ENCODE results near the gene CSTA. TPM values are rescaled to one million over a fixed set of nuclear protein-coding genes. Genes with fewer than 3 reads are reported as not detected.

Gene CSTA
- total RNA-seq, 1 donor from 2014 or later: not detected

DNA sequence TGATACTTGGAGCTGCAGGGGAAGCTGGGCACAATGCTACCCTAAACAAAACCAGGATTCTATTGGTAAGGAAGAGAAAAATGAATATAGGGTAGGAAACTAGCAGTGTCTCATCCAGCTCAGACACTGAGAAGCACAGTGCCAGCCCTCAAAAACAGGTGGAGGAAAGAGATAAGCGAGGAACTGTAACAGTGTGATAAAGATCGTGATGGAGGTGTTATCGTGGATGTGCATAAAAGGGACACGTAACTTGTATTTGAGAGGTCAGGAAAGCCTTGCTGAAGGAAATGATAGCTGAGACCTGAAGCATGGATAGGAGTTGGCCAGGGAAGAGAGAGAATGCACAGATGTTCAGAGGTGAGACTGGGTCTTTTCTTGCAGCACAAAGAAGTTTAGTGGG, 30.6 kb downstream of the CSTA start:
- Histone ChIP-seq H3K36me3 (no peaks in the 10 kb centered on the region), H3K9me3 (no peaks in the 10 kb centered on the region), H3K27ac (no peak overlapping the region), H3K4me3 (no peak overlapping the region), H3K4me1 (no peaks in the 10 kb centered on the region), H3K27me3 (no peaks in the 10 kb centered on the region)
- TF ChIP-seq, protein P1, sequence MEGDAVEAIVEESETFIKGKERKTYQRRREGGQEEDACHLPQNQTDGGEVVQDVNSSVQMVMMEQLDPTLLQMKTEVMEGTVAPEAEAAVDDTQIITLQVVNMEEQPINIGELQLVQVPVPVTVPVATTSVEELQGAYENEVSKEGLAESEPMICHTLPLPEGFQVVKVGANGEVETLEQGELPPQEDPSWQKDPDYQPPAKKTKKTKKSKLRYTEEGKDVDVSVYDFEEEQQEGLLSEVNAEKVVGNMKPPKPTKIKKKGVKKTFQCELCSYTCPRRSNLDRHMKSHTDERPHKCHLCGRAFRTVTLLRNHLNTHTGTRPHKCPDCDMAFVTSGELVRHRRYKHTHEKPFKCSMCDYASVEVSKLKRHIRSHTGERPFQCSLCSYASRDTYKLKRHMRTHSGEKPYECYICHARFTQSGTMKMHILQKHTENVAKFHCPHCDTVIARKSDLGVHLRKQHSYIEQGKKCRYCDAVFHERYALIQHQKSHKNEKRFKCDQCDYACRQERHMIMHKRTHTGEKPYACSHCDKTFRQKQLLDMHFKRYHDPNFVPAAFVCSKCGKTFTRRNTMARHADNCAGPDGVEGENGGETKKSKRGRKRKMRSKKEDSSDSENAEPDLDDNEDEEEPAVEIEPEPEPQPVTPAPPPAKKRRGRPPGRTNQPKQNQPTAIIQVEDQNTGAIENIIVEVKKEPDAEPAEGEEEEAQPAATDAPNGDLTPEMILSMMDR (IDR thresholded peaks at IDR 0.05): no peak
- intact Hi-C loops (cut with DNase I): no loop called here
- DNase-seq (ENCODE audit: low spot score in 2 of 2): no peak

DNA sequence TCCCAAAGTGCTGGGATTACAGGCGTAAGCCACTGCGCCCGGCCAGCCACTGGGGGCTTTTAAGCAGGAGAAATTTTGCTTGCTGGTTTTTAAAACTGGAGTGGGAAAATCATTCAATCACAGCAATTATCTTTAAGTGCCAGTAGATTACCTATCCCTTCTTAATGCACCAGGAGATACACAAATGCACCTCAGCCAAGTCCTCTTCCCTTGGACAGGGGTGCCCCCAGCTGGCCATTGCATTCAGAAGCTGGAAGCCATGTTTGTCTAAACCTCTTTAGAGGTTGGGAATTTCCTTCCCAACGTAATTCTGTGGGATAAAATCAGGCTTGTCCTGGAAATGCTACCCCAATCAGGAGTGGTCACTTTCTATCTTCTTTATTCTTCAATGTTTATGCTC, 31.4 kb downstream of the CSTA start:
- TF ChIP-seq, protein P1 (IDR thresholded peaks at IDR 0.05): no peak
- H3K4me3 ChIP-seq: no peak overlapping the region
- no peak overlapping the region for H3K27ac ChIP-seq
- intact Hi-C loops (cut with DNase I): no loop called here
- H3K9me3 ChIP-seq: no peaks in the 10 kb centered on the region
- no peaks in the 10 kb centered on the region for H3K4me1 ChIP-seq
- no peaks in the 10 kb centered on the region for H3K27me3 ChIP-seq
- peaks cover 0 to 3% of the 10 kb centered on the region in 2 donors for H3K36me3 ChIP-seq
- DNase-seq (ENCODE audit: low spot score in 2 of 2): no peak

DNA sequence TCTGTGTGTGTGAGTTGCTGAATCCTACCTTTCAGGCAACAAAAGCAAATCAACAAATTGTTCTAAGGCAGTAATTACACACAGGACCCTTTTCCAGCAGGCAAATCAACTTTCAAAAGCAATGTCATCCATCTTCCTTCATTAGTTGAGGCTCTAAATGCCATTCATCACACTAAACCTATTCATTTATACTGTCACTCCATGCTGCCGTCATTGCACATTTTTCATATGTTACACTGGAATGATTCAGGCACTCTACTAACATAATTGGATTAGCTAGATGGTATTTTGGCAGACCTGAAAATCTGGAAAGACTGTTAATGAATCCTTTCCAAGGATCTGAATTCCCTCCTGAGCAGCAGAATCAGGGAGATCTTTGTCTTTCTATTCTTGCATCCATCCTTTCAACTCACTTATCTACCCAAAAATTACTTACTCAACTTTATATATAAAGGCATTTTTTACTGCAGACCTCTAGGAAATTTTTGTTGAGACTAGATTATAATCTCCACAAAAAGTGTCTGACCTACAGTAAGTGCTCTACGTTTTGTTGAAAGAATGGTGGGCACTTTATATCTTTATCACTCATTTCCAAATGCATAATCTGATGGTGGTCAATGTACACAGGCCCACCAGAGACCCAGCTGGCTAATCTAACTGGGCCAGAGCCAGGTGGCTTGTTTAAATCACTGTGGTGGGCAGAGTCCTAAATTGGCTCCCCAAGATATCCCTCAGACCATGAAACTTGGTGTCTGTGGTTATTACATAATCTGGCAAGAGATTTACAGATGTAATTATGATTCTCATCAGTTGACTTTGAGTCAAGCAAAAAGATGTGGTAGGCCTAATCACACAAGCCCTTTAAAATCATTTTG, 33.0 kb downstream of the CSTA start:
- Histone ChIP-seq H3K27ac (no peak overlapping the region), H3K27me3 (no peaks in the 10 kb centered on the region), H3K4me1 (no peaks in the 10 kb centered on the region), H3K4me3 (no peak overlapping the region), H3K36me3 (peaks cover 9 to 20% of the 10 kb centered on the region in 2 donors), H3K9me3 (no peaks in the 10 kb centered on the region)
- intact Hi-C loops (cut with DNase I): no loop called here
- DNase-seq (ENCODE audit: low spot score in 2 of 2): no peak
- TF ChIP-seq, protein P1 (IDR thresholded peaks at IDR 0.05): no peak

DNA sequence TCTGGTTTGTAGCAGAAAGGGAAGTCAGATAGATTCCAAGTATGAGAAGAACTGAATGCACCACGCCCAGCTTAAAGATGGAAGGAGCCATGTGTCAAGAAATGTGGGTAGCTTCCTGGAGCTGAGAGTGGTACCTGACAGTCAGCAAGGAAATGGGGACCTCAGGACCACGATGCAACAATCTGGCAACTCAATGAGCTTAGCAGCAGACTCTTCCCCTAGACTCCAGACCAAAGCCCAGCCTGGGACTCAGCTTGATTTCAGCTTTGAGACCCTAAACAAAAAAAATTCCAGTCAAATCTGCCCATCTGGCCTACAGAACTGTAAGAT, 33.6 kb downstream of the CSTA start:
- Histone ChIP-seq H3K36me3 (peaks cover 14 to 21% of the 10 kb centered on the region in 2 donors), H3K4me3 (no peak overlapping the region), H3K9me3 (no peaks in the 10 kb centered on the region), H3K4me1 (no peaks in the 10 kb centered on the region), H3K27ac (no peak overlapping the region), H3K27me3 (no peaks in the 10 kb centered on the region)
- no peak for DNase-seq (ENCODE audit: low spot score in 2 of 2)
- intact Hi-C loops (cut with DNase I): no loop called here
- TF ChIP-seq, protein P1 (IDR thresholded peaks at IDR 0.05): no peak

DNA sequence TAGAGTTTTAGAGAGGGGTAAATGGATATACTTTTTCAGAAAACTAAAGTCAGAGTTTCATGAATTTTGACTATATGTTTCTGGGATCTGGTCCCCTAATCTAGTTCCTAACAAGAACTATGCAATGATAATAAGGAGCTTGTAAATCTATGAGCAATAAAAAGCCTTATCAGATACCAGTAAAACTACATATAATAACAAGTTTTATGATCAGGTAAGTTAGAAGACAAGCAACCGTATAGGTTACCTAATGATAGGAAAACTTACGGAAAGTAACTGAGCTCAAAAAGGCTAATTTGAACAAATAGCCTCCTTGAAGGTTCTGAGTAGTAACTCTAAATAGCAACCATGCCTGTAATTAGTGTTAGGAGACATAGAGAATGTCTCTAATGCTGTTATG, 37.0 kb downstream of the CSTA start:
- H3K27ac ChIP-seq: no peak overlapping the region
- H3K4me3 ChIP-seq: no peak overlapping the region
- TF ChIP-seq, protein P1 (IDR thresholded peaks at IDR 0.05): no peak
- H3K9me3 ChIP-seq: no peaks in the 10 kb centered on the region
- no peaks in the 10 kb centered on the region for H3K4me1 ChIP-seq
- DNase-seq (ENCODE audit: low spot score in 2 of 2): no peak
- H3K27me3 ChIP-seq: no peaks in the 10 kb centered on the region
- intact Hi-C loops (cut with DNase I): no loop called here
- H3K36me3 ChIP-seq: peaks cover 34 to 40% of the 10 kb centered on the region in 2 donors
